Measurements from ENCODE around the gene DEPDC4.

GRCh38 chr12:100267603-100268281, 863 bp upstream of the DEPDC4 start:
- TF ChIP-seq CTCF (IDR thresholded peaks at IDR 0.05; ENCODE audit: low read length) (no peak), EZH2 (optimal IDR thresholded peaks at IDR 0.05; ENCODE audit: low read depth, low read length) (no peak), EZH2phosphoT487 (IDR thresholded peaks at IDR 0.05; ENCODE audit: low read length) (no peak)

All from MM.1S (cell line).